ENCODE results near the gene PTPRZ1. TPM values are rescaled to one million over a fixed set of nuclear protein-coding genes. Genes with fewer than 3 reads are reported as not detected.

The PTPRZ1 gene
- total RNA-seq, 1 donor from 2014 or later = 20.7 TPM

DNA sequence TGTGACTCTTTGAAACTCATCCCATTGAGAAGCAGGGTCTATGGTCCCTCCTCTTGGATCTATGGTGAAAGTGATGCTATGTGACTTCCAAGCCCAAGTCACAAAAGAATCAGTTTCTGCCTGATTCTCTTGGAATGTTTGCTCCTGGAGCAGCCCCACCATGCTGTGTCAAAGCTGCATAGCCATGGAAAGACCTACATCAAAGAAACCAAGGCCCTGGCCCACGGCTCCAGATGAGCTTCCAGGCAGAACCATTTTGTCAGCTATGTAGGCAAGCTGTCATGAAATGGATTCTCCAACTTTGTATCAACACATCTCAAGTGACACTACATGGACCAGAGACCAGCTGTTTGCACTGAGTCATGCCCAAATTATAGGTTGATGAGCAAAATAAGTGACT is 194.1 kb downstream of the PTPRZ1 start:
- Mint-ChIP-seq H3K27me3 (no peaks in the 10 kb centered on the region), H3K4me3 (no peak overlapping the region), H3K27ac (no peak overlapping the region), H3K4me1 (ENCODE audit: unreplicated experiment) (no peaks in the 10 kb centered on the region), H3K9me3 (no peaks in the 10 kb centered on the region), H3K36me3 (no peaks in the 10 kb centered on the region)
- DNase-seq (ENCODE audit: extremely low spot score, unreplicated experiment) = no peak
- TF ChIP-seq, protein P1, sequence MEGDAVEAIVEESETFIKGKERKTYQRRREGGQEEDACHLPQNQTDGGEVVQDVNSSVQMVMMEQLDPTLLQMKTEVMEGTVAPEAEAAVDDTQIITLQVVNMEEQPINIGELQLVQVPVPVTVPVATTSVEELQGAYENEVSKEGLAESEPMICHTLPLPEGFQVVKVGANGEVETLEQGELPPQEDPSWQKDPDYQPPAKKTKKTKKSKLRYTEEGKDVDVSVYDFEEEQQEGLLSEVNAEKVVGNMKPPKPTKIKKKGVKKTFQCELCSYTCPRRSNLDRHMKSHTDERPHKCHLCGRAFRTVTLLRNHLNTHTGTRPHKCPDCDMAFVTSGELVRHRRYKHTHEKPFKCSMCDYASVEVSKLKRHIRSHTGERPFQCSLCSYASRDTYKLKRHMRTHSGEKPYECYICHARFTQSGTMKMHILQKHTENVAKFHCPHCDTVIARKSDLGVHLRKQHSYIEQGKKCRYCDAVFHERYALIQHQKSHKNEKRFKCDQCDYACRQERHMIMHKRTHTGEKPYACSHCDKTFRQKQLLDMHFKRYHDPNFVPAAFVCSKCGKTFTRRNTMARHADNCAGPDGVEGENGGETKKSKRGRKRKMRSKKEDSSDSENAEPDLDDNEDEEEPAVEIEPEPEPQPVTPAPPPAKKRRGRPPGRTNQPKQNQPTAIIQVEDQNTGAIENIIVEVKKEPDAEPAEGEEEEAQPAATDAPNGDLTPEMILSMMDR (conservative IDR thresholded peaks at IDR 0.05) = no peak

DNA sequence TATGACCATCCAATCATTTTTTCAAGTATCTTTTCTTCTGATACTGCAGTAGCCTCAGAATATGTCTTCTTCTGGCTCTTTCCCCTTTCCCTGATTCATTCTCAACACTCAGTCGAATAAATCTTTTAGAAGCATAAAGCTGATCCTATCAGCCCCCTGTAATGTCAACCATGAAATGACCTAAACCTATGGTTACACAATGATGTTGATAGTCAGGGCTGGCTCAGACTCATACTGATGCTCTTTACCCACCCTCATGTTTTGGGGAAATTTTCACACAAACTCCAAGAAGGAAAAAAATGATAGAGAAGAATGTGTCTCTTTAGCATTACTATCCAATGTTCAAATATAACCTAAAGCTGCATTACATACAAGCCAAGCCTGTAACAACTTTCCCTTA is 195.1 kb downstream of the PTPRZ1 start:
- Mint-ChIP-seq H3K4me3 (no peak overlapping the region), H3K27me3 (no peaks in the 10 kb centered on the region), H3K4me1 (ENCODE audit: unreplicated experiment) (no peaks in the 10 kb centered on the region), H3K9me3 (no peaks in the 10 kb centered on the region), H3K27ac (no peak overlapping the region), H3K36me3 (no peaks in the 10 kb centered on the region)
- TF ChIP-seq, protein P1 (conservative IDR thresholded peaks at IDR 0.05) = no peak
- no peak for DNase-seq (ENCODE audit: extremely low spot score, unreplicated experiment)

DNA sequence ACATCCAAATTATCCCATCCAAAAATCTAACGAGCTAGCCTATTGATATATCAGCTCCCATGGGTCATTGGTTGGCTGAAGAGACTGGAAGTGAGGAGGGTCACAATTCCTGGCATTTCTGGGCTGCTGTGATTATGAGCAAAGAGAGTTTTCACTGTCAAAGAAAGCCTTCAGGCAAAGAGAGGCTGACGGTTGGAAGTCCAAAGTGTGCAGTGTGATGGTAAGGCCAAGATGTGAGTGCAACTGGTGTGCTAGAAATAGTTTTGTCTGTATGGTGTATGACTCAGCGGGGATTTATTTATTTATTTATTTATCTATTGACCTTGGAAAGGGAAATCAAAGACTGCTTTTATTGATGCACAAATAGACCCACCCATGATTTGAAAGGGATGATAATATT is 196.0 kb downstream of the PTPRZ1 start:
- no peak overlapping the region for H3K27ac Mint-ChIP-seq
- no peaks in the 10 kb centered on the region for H3K27me3 Mint-ChIP-seq
- DNase-seq (ENCODE audit: extremely low spot score, unreplicated experiment) = no peak
- H3K4me1 Mint-ChIP-seq (ENCODE audit: unreplicated experiment) = no peaks in the 10 kb centered on the region
- no peaks in the 10 kb centered on the region for H3K36me3 Mint-ChIP-seq
- TF ChIP-seq, protein P1 (conservative IDR thresholded peaks at IDR 0.05) = no peak
- H3K4me3 Mint-ChIP-seq = no peak overlapping the region
- no peaks in the 10 kb centered on the region for H3K9me3 Mint-ChIP-seq

DNA sequence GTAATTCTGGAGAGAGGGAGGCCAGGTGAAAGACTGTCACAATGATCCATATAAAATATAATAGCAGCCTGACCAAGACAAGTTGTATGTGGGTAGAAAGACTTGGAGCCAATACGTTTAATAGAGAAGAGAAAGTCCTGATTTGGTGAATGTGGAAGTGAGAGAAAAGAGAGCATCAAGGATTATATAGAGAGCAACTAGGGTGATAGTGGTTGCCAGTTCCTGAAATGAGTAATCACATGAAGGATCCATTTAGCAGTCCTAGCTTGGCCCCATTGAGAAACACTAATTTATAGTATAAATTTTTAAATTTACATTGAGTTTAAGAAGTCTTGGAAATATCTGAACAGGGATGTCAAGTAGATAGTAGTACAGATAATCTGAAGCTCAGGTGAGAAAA is 197.1 kb downstream of the PTPRZ1 start:
- H3K36me3 Mint-ChIP-seq = peaks cover under 1% of the 10 kb centered on the region
- no peaks in the 10 kb centered on the region for H3K27me3 Mint-ChIP-seq
- no peaks in the 10 kb centered on the region for H3K9me3 Mint-ChIP-seq
- no peaks in the 10 kb centered on the region for H3K4me1 Mint-ChIP-seq (ENCODE audit: unreplicated experiment)
- no peak overlapping the region for H3K4me3 Mint-ChIP-seq
- DNase-seq (ENCODE audit: extremely low spot score, unreplicated experiment) = no peak
- TF ChIP-seq, protein P1 (conservative IDR thresholded peaks at IDR 0.05) = no peak
- no peak overlapping the region for H3K27ac Mint-ChIP-seq

DNA sequence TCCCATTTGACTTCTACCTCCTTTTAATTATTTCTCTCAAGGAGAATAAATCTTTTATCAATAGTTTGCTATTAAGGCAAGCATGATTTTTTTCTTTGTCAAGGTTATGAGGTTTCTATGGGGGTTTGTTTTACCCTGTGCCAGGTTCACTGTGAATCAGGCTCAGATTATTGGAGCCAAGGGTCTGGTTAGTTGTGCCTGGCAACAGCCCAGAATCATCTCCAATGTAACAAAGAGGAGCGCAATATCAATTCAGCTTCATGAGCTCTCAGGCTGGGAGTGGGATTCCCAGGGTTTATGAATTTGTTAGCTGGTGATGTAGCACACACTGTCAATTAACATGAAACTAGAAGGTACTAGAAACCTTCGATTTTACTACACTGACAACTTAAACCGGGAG is 197.9 kb downstream of the PTPRZ1 start:
- no peaks in the 10 kb centered on the region for H3K9me3 Mint-ChIP-seq
- H3K4me1 Mint-ChIP-seq (ENCODE audit: unreplicated experiment) = no peaks in the 10 kb centered on the region
- peaks cover 5% of the 10 kb centered on the region for H3K36me3 Mint-ChIP-seq
- H3K27me3 Mint-ChIP-seq = no peaks in the 10 kb centered on the region
- H3K27ac Mint-ChIP-seq = no peak overlapping the region
- no peak overlapping the region for H3K4me3 Mint-ChIP-seq
- no peak for DNase-seq (ENCODE audit: extremely low spot score, unreplicated experiment)
- TF ChIP-seq, protein P1 (conservative IDR thresholded peaks at IDR 0.05) = no peak

DNA sequence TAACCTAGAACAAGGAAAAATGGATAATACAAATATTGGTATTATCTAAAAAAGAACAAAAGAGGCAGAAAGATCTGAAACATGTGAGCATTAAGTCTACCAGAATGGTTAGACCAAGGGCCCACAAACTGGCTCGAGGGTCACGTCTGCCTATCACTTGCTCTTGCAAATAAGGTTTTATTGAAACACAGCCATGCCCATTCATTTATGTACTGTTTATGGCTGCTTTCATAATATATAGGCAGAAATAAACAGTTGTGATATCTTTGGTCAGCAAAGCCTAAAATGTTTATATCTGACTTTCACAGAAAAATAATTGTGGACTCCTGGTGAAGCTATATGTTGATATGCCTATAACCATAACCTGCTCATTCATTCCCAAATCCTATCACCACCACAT is 199.3 kb downstream of the PTPRZ1 start:
- Mint-ChIP-seq H3K4me1 (ENCODE audit: unreplicated experiment) (no peaks in the 10 kb centered on the region), H3K36me3 (peaks cover 13% of the 10 kb centered on the region), H3K27me3 (no peaks in the 10 kb centered on the region), H3K9me3 (no peaks in the 10 kb centered on the region), H3K27ac (no peak overlapping the region), H3K4me3 (no peak overlapping the region)
- no peak for DNase-seq (ENCODE audit: extremely low spot score, unreplicated experiment)
- TF ChIP-seq, protein P1 (conservative IDR thresholded peaks at IDR 0.05) = no peak
